SIG-M5 (cell line): ENCODE data around the gene ADAMTSL1.

Experiments
- DNase-seq: peaks from one replicate; lab custom pipeline; 2025; lab: John Stamatoyannopoulos, UW

ADAMTSL1 gene

GRCh38 chr9:18941060-18941740 lies 467.2 kb downstream of the ADAMTSL1 start:
- DNase-seq, result no peak

DNA sequence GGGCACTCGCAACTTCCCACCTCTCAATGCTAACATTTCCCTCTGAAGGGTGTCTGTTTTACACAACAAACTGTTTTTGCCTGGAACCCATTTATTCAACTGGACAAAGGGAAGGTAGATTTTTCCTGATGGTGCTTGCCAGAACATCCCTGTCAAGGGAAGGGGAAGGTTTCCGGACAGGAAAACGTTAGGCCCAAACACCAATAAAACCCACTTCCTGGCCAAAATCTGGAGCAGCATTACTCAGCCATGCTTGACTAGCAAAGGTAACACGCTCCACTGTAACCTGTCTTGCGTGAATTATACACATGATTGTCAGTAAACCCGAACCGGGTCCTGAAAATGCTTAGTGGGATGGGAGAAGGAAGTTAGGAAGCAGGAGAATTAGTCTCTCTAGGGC lies 468.8 kb downstream of the ADAMTSL1 start:
- DNase-seq, result no peak

DNA sequence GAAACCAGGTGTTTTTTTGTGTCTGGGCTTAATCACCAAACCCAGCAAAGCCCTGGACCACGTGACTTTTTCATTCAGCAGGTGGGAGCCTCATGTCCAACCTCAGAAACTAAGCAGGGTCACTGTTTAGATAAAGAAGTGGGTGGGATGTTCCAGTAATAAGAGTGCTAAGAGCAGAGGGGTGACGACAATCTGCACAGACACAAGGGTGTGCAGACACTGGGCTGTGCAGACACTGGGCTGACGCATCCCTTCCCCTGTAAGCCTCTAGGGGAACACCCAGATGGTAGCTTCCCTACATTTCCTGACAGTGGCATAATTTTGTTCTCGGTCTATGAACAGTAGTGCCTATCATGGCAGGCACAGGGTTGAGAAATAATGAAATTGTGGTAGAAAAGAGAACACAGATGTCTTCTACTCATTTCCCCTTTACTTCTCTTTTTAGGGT lies 474.0 kb downstream of the ADAMTSL1 start:
- no peak for DNase-seq

- DNase-seq, result no peak
Measured at GRCh38 chr9:18951936-18952335, 478.0 kb downstream of the ADAMTSL1 start.

DNA sequence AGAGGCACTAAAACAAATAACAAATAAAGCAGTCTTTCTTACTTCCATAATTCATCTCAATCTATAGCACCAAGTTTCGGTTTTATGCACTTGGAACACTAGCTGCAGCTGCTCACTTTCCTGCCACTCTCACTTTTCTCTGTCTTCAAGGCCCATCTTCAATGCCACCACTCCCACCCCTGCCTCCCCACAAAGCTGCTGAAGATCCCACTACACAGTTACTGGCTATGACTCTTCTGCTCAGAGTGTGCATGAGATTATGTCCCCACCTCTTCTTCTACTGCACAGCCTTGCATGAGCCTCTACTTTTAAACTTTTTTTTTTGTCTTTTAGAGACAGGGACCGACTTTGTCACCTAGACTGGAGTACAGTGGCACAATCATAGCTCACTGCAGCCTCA lies 481.7 kb downstream of the ADAMTSL1 start:
- DNase-seq, result no peak
